ENCODE measurements around the gene WDR90. TPM values are rescaled to one million over a fixed set of nuclear protein-coding genes. Genes with fewer than 3 reads are reported as not detected.

The WDR90 gene
- total and polyA plus RNA-seq, 2 experiments from 2014 or later: 26.5 to 32.3 TPM

DNA sequence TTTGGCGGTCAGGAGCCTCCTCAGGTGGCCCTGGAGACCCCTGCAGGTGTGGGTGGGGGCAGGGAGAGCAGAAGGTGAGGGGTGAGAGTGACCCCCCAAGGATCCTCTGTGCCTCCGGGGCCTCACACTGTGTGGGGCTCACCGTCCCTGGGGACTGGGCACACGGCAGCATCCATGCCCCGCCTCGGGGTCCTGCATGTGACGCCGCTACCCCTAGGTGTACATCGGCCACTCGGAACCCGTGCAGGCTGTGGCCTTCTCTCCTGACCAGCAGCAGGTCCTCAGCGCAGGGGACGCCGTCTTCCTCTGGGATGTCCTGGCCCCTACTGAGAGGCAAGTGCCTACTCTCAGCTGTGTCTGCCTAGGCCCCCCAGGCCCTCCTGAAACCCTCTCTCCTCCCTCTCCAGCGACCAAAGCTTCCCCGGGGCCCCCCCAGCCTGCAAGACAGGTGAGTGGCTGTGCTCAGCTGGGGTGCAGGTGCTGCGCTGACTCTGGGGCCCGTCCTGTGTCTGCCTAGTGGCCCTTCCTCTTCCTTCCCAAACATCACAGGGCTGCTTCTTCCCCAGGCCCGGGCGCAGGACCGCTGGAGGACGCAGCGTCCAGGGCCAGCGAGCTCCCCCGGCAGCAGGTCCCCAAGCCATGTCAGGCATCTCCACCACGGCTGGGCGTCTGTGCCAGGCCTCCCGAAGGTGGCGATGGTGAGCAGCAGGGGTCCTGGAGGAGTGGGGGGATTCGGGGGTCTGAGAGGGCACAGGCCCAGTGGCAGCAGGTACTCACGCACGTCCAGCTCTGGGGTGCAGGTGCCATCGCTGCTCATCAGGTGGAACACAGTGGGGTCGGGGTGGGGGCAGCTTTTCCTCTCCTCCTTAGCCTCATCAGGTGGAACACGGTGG is 9.8 kb downstream of the WDR90 start:
- H3K36me3 ChIP-seq: no peaks in the 10 kb centered on the region
- no peak overlapping the region for H3K4me3 ChIP-seq
- TF ChIP-seq, protein P1, sequence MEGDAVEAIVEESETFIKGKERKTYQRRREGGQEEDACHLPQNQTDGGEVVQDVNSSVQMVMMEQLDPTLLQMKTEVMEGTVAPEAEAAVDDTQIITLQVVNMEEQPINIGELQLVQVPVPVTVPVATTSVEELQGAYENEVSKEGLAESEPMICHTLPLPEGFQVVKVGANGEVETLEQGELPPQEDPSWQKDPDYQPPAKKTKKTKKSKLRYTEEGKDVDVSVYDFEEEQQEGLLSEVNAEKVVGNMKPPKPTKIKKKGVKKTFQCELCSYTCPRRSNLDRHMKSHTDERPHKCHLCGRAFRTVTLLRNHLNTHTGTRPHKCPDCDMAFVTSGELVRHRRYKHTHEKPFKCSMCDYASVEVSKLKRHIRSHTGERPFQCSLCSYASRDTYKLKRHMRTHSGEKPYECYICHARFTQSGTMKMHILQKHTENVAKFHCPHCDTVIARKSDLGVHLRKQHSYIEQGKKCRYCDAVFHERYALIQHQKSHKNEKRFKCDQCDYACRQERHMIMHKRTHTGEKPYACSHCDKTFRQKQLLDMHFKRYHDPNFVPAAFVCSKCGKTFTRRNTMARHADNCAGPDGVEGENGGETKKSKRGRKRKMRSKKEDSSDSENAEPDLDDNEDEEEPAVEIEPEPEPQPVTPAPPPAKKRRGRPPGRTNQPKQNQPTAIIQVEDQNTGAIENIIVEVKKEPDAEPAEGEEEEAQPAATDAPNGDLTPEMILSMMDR (IDR thresholded peaks at IDR 0.05; ENCODE audit: low read depth, low read length): peak; percentile 15
- no peak for DNase-seq (ENCODE audit: low read depth in 1 of 2, low spot score in 1 of 2)
- no peaks in the 10 kb centered on the region for H3K9me3 ChIP-seq (ENCODE audit: low read depth)
- H3K27me3 ChIP-seq: no peaks in the 10 kb centered on the region
- H3K27ac ChIP-seq: no peak overlapping the region
- H3K4me1 ChIP-seq (ENCODE audit: low read depth): no peaks in the 10 kb centered on the region

DNA sequence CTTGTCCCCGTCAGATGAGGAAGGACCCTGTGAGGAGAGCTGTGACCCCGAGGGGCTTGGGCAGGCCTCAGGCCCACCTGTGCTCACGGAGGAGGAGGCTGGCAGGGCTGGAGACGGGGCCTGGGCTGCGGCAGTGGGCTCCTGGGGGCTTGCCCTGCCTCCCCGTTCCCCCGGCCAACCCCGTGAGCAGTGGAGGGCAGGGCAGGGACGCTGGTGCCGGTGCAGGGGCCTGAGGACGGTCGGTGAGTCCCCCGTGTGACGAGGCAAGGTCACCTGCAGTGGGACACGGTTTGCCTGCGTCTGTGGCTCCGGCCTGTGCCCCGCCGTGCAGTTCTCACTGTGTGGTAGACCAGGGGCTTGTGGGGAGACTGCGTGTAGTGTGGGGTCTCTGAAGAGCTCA is 10.5 kb downstream of the WDR90 start:
- Histone ChIP-seq H3K4me1 (ENCODE audit: low read depth) (no peaks in the 10 kb centered on the region), H3K27me3 (no peaks in the 10 kb centered on the region), H3K4me3 (no peak overlapping the region), H3K9me3 (ENCODE audit: low read depth) (no peaks in the 10 kb centered on the region), H3K36me3 (no peaks in the 10 kb centered on the region), H3K27ac (no peak overlapping the region)
- DNase-seq (ENCODE audit: low read depth in 1 of 2, low spot score in 1 of 2): no peak
- TF ChIP-seq, protein P1 (IDR thresholded peaks at IDR 0.05; ENCODE audit: low read depth, low read length): no peak

DNA sequence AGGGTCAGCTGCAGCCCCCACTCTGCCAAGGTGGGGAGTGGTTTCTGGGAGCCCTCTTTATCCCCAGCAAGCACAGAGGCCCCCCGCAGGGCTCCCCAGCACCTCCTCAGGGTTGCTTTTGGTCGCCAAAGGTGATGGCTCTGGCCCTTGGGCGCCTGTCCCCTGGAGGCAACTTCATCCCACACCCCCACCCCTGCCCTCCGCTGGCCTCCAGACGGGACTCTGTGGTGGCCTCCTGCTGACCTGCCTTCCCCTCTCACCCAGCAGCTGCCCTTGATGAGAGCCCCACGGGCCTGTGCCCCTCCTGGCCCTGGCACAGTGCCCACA is 10.9 kb downstream of the WDR90 start:
- TF ChIP-seq, protein P1 (IDR thresholded peaks at IDR 0.05; ENCODE audit: low read depth, low read length): no peak
- Histone ChIP-seq H3K36me3 (no peaks in the 10 kb centered on the region), H3K27ac (no peak overlapping the region), H3K27me3 (no peaks in the 10 kb centered on the region), H3K4me1 (ENCODE audit: low read depth) (no peaks in the 10 kb centered on the region), H3K4me3 (no peak overlapping the region), H3K9me3 (ENCODE audit: low read depth) (no peaks in the 10 kb centered on the region)
- no peak for DNase-seq (ENCODE audit: low read depth in 1 of 2, low spot score in 1 of 2)

DNA sequence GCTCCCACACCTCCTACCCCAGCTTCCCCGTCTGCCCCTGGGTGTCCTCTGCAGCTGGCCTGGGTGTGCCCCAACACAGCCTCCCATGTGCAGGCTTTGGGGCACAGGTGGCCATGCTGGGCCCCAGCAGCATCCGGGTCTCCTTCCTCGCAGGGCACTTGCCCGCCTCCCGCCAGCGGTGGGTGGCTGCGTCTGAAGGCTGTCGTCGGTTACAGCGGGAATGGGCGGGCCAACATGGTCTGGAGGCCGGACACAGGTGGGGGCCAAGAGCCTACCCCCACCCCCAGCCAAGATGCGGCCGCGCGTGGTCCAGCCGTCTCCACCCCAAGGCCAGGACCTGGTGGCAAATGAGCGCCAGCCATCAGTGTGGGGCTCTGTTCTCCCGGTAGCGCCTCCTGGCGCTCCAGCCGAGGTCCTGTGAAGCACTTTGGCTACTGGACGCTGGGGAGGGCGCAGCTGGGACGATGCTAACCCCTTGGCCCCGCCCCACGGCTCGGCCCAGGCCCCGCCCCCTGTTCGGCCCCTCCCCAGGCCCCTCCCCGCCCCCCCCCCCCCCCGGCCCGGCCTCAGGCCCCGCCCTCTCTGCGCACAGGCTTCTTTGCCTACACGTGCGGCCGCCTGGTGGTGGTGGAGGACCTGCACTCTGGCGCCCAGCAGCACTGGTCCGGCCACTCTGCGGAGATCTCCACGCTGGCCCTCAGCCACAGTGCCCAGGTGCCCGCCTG is 11.5 kb downstream of the WDR90 start:
- Histone ChIP-seq H3K36me3 (no peaks in the 10 kb centered on the region), H3K4me3 (no peak overlapping the region), H3K9me3 (ENCODE audit: low read depth) (no peaks in the 10 kb centered on the region), H3K27me3 (no peaks in the 10 kb centered on the region), H3K4me1 (ENCODE audit: low read depth) (no peaks in the 10 kb centered on the region), H3K27ac (no peak overlapping the region)
- TF ChIP-seq, protein P1 (IDR thresholded peaks at IDR 0.05; ENCODE audit: low read depth, low read length): peak; percentile 39
- DNase-seq (ENCODE audit: low read depth in 1 of 2, low spot score in 1 of 2): peak; percentile 86 to 96

DNA sequence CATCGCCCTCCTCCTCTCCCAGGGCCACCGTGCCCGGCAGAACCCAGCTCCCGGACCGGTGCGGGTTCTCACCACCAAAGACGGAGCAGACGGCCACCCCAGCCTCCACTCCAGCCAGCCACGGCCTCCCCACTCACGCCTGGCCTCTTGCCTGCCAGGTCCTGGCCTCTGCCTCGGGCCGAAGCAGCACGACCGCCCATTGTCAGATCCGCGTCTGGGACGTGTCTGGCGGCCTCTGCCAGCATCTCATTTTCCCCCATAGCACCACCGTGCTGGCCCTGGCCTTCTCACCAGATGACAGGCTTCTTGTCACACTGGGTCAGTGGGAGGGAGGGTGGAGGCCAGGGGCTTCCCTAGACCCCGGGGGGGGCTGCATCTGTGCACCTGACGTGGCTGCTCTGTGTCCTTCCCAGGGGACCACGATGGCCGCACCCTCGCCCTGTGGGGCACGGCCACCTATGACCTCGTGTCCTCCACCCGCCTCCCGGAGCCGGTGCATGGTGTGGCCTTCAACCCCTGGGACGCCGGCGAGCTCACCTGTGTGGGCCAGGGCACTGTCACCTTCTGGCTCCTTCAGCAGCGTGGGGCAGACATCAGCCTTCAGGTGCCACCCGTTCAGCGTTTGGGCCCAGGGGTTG is 12.1 kb downstream of the WDR90 start:
- no peak for DNase-seq (ENCODE audit: low read depth in 1 of 2, low spot score in 1 of 2)
- H3K27ac ChIP-seq: peak overlapping the region; percentile 1
- no peaks in the 10 kb centered on the region for H3K4me1 ChIP-seq (ENCODE audit: low read depth)
- H3K36me3 ChIP-seq: no peaks in the 10 kb centered on the region
- no peaks in the 10 kb centered on the region for H3K27me3 ChIP-seq
- H3K4me3 ChIP-seq: no peak overlapping the region
- no peaks in the 10 kb centered on the region for H3K9me3 ChIP-seq (ENCODE audit: low read depth)
- TF ChIP-seq, protein P1 (IDR thresholded peaks at IDR 0.05; ENCODE audit: low read depth, low read length): no peak

All from cardiac muscle cell (in vitro differentiated cells and primary cell).